Stimulated activated CD4-positive, alpha-beta T cell treated with anti-CD3 and anti-CD28 coated beads, Interleukin-4, amount 100 ng/mL, for 48 hours (primary cell): ENCODE results near the gene MMP25.

Experiments
- DNase-seq, 2 donors: peaks; one replicate each; pipeline ENCODE4 v3.0.0-alpha.2; 2020; ENCODE audit warnings: low read depth in 2 of 2

MMP25 gene

GRCh38 chr16:3045758-3046640, at the start of gene MMP25:
TSS of gene MMP25 (plus strand) at chr16:3046561. CDS start at chr16:3046918, 357 bp downstream.
- no peak for DNase-seq

- no peak for DNase-seq
Observed at GRCh38 chr16:2999929-3000328, 46.4 kb upstream of the MMP25 start.

GRCh38 chr16:3000540-3000939, 45.8 kb upstream of the MMP25 start:
- no peak for DNase-seq

GRCh38 chr16:3001316-3001715, 45.0 kb upstream of the MMP25 start:
- DNase-seq = no peak

- peak; percentile 93 to 96 for DNase-seq
Observed at GRCh38 chr16:3003582-3004270, 42.6 kb upstream of the MMP25 start.

- no peak for DNase-seq
Observed at GRCh38 chr16:3004319-3004718, 42.0 kb upstream of the MMP25 start.

- DNase-seq = no peak
Observed at GRCh38 chr16:3004781-3005284, 41.5 kb upstream of the MMP25 start.

- no peak for DNase-seq
Observed at GRCh38 chr16:3007059-3007956, 39.1 kb upstream of the MMP25 start.

GRCh38 chr16:3007957-3008689, 38.2 kb upstream of the MMP25 start:
- DNase-seq = no peak

- DNase-seq = no peak
Observed at GRCh38 chr16:3008690-3009037, 37.7 kb upstream of the MMP25 start.

GRCh38 chr16:3009568-3010390, 36.6 kb upstream of the MMP25 start:
- no peak for DNase-seq

GRCh38 chr16:3010510-3010909, 35.9 kb upstream of the MMP25 start:
- DNase-seq = no peak

GRCh38 chr16:3012246-3012645, 34.1 kb upstream of the MMP25 start:
- DNase-seq = no peak

GRCh38 chr16:3012828-3013420, 33.4 kb upstream of the MMP25 start, which contains the start of gene CLDN9:
TSS of gene CLDN9 (plus strand) at chr16:3012923. CDS start at chr16:3013363, 440 bp downstream.
- no peak for DNase-seq

- DNase-seq = no peak
Observed at GRCh38 chr16:3013491-3013951, 32.8 kb upstream of the MMP25 start.

- DNase-seq = no peak
Observed at GRCh38 chr16:3013998-3014690, 32.2 kb upstream of the MMP25 start.

GRCh38 chr16:3014971-3015370, 31.4 kb upstream of the MMP25 start:
- no peak for DNase-seq

- no peak for DNase-seq
Observed at GRCh38 chr16:3015865-3016521, 30.4 kb upstream of the MMP25 start.

GRCh38 chr16:3017344-3017743, 29.0 kb upstream of the MMP25 start:
- no peak for DNase-seq
